ENCODE data around the gene B4GALT1. TPM values are rescaled to one million over a fixed set of nuclear protein-coding genes. Genes with fewer than 3 reads are reported as not detected.

Gene B4GALT1
- total and polyA plus RNA-seq, 2 donors (not counting 3 experiments of a cell fraction or from before 2014, with no cell fraction given): 61.4 to 66.5 TPM

GRCh38 chr9:33167972-33168461, 881 bp upstream of the B4GALT1 start:
- dilution Hi-C loops (cut with MboI; ENCODE audit: extremely low pct_ligation_motif_present, low sequenced_read_pairs) (no loop called here), intact Hi-C loops (cut with micrococcal nuclease) (loop anchor here (1.0 to 5.0 kb wide), 7 partner anchors 9 to 141 kb away; partner anchors contain the start of genes BAG1, DNAJA1 and SMU1)
- DNase-seq (ENCODE audit: low read depth, low spot score): no peak
- CTCF ChIA-PET: interaction anchor here (0.8 to 1.5 kb wide), 6 partner anchors 17 to 91 kb away, joined by 3 to 8 read pairs (median 6); partner anchors contain the start of gene SMU1
- H3K9ac ChIP-seq (replicated peaks; ENCODE audit: extremely low read depth, insufficient read depth, low read length): no peak overlapping the region
- no peaks in the 10 kb centered on the region for H3K9me1 ChIP-seq (replicated peaks; ENCODE audit: control insufficient read depth, extremely low read depth, insufficient read depth, low read length)
- peak overlapping the region in 1 of 3 experiments; percentile 43 for H3K4me3 ChIP-seq (replicated peaks in 1 of 3; ENCODE audit: insufficient read depth in 1 of 3, low read depth in 1 of 3, low read length in 3 of 3)
- TF ChIP-seq MYC (IDR thresholded peaks at IDR 0.05; ENCODE audit: low read depth, low read length) (no peak), EZH2 (IDR thresholded peaks at IDR 0.05; ENCODE audit: borderline replicate concordance, low read depth, low read length, severe bottlenecking) (no peak), CTCF (IDR thresholded peaks at IDR 0.05; ENCODE audit: extremely low read depth in 1 of 2, insufficient read depth in 1 of 2, low read depth in 1 of 2, low read length in 2 of 2) (no peak), JUN (IDR thresholded peaks at IDR 0.05; ENCODE audit: borderline replicate concordance, insufficient read depth, insufficient read length, low read depth) (no peak), GATA2 (IDR thresholded peaks at IDR 0.05; ENCODE audit: insufficient read depth, insufficient read length, low read depth, low read length) (no peak), POLR2AphosphoS5 (IDR thresholded peaks at IDR 0.05; ENCODE audit: insufficient read depth, low read depth, low read length) (no peak), POLR2A (IDR thresholded peaks at IDR 0.05; ENCODE audit: low read depth, low read length) (no peak), FOS (IDR thresholded peaks at IDR 0.05; ENCODE audit: borderline replicate concordance, insufficient read depth, low read length) (no peak), MAX (IDR thresholded peaks at IDR 0.05; ENCODE audit: insufficient read depth, insufficient read length) (no peak)
- BruUV-seq (replicated peaks): no TSS peak
- no peak for FAIRE-seq
- H3K27me3 ChIP-seq (ENCODE audit: control insufficient read depth in 2 of 2, insufficient read depth in 2 of 2, low read length in 2 of 2): no peaks in the 10 kb centered on the region
- H3K4me2 ChIP-seq (ENCODE audit: insufficient read depth, low read length): peak overlapping the region; percentile 28
- H3K4me1 ChIP-seq (ENCODE audit: control insufficient read depth, extremely low read depth, insufficient read depth, low read length): peaks cover 40% of the 10 kb centered on the region
- H2AFZ ChIP-seq (ENCODE audit: low read depth, low read length): peak overlapping the region; percentile 72
- H3K79me2 ChIP-seq (ENCODE audit: control insufficient read depth, insufficient read depth, low read length): peaks cover 35% of the 10 kb centered on the region
- peak overlapping the region; percentile 53 for H3K27ac ChIP-seq (ENCODE audit: insufficient read depth, low read depth, low read length)
- H3K9me3 ChIP-seq (replicated peaks; ENCODE audit: control insufficient read depth, insufficient read depth, low read length): no peaks in the 10 kb centered on the region
- no peaks in the 10 kb centered on the region for H3K36me3 ChIP-seq (ENCODE audit: control insufficient read depth in 2 of 2, extremely low read depth in 1 of 2, insufficient read depth in 2 of 2, low read length in 2 of 2)
- H4K20me1 ChIP-seq (replicated peaks; ENCODE audit: control insufficient read depth, extremely low read depth, insufficient read depth, low read length): no peaks in the 10 kb centered on the region
- POLR2A ChIA-PET: interaction anchor here (0.8 to 1.2 kb wide), 3 partner anchors 17 to 143 kb away, joined by 3 to 4 read pairs (median 3); no protein-coding TSS in a partner anchor

Measured in endothelial cell of umbilical vein (primary cell).